ENCODE results near the gene CNTN4.

Gene CNTN4

DNA sequence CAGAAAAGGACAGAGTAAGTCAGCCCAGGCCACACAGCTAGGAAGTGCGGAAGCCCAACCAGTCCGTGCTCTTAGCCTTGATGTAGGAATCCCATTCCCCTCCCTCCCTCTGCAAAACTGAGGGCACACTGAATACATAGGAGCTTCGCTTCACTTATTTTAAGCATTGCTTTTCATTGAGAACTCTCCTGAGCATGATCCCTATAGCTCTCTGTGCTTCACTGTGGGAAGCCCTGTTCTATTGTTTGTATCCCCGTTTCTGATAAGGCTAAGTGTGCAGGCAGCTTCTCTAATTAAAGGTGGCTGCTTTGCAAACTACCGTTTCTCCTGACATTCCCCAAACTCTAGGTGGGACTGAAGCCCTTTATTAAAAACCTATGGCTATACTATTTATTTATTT is 981.6 kb downstream of the CNTN4 start:
- Histone ChIP-seq H3K27ac (ENCODE audit: insufficient read depth, low read depth, low read length, poor library complexity, severe bottlenecking) (no peak overlapping the region), H3K4me1 (ENCODE audit: control insufficient read depth, insufficient read depth, low read length) (peaks cover 7% of the 10 kb centered on the region), H3K9me3 (ENCODE audit: control insufficient read depth, low read length) (no peaks in the 10 kb centered on the region), H3K27me3 (ENCODE audit: control insufficient read depth, insufficient read depth, low read length, poor library complexity, severe bottlenecking) (no peaks in the 10 kb centered on the region), H3K36me3 (ENCODE audit: control insufficient read depth, insufficient read depth, low read length) (no peaks in the 10 kb centered on the region), H3K4me3 (ENCODE audit: insufficient read depth, low read depth, low read length) (no peak overlapping the region)
- 34% methylated on average over 4 to 5 of the region's 5 CpGs for WGBS, 2 experiments

- 93 to 95% methylated on average over 7 to 9 of the region's 9 CpGs for WGBS, 2 experiments
- Histone ChIP-seq H3K9me3 (ENCODE audit: control insufficient read depth, low read length) (no peaks in the 10 kb centered on the region), H3K36me3 (ENCODE audit: control insufficient read depth, insufficient read depth, low read length) (no peaks in the 10 kb centered on the region), H3K27ac (ENCODE audit: insufficient read depth, low read depth, low read length, poor library complexity, severe bottlenecking) (no peak overlapping the region), H3K27me3 (ENCODE audit: control insufficient read depth, insufficient read depth, low read length, poor library complexity, severe bottlenecking) (no peaks in the 10 kb centered on the region), H3K4me3 (ENCODE audit: insufficient read depth, low read depth, low read length) (no peak overlapping the region), H3K4me1 (ENCODE audit: control insufficient read depth, insufficient read depth, low read length) (peaks cover 7% of the 10 kb centered on the region)
These were observed 982.9 kb downstream of the CNTN4 start for GRCh38 chr3:3081381-3082233.

GRCh38 chr3:3082234-3082924 is 983.7 kb downstream of the CNTN4 start:
- 79 to 85% methylated on average over 2 of the region's 2 CpGs for WGBS, 2 experiments
- H3K27ac ChIP-seq (ENCODE audit: insufficient read depth, low read depth, low read length, poor library complexity, severe bottlenecking): no peak overlapping the region
- no peaks in the 10 kb centered on the region for H3K36me3 ChIP-seq (ENCODE audit: control insufficient read depth, insufficient read depth, low read length)
- H3K4me3 ChIP-seq (ENCODE audit: insufficient read depth, low read depth, low read length): no peak overlapping the region
- H3K27me3 ChIP-seq (ENCODE audit: control insufficient read depth, insufficient read depth, low read length, poor library complexity, severe bottlenecking): no peaks in the 10 kb centered on the region
- no peaks in the 10 kb centered on the region for H3K9me3 ChIP-seq (ENCODE audit: control insufficient read depth, low read length)
- H3K4me1 ChIP-seq (ENCODE audit: control insufficient read depth, insufficient read depth, low read length): peaks cover 7% of the 10 kb centered on the region

DNA sequence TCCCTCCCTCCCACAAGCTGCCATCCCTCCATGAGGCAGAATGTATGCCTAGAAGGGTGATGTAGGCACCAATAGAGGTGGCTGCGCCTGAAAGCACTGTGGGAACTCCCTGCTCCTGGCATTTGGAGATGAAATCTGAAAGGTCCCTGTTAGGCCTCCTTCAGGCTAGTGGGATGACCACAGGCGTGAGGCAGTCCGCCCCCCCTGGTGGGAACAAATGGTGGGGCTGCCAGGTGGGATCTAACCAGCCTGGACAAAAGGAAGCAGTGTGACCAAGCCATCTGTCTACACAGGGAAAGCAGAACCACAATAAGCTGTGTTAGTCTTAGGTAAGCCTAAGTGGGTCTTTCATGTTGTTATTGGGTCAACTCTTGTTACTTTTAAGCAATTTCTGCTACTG is 986.2 kb downstream of the CNTN4 start:
- no peaks in the 10 kb centered on the region for H3K36me3 ChIP-seq (ENCODE audit: control insufficient read depth, insufficient read depth, low read length)
- H3K4me3 ChIP-seq (ENCODE audit: insufficient read depth, low read depth, low read length): no peak overlapping the region
- 92 to 94% methylated on average over 3 of the region's 3 CpGs for WGBS, 2 experiments
- H3K4me1 ChIP-seq (ENCODE audit: control insufficient read depth, insufficient read depth, low read length): peaks cover 7% of the 10 kb centered on the region
- no peaks in the 10 kb centered on the region for H3K27me3 ChIP-seq (ENCODE audit: control insufficient read depth, insufficient read depth, low read length, poor library complexity, severe bottlenecking)
- no peak overlapping the region for H3K27ac ChIP-seq (ENCODE audit: insufficient read depth, low read depth, low read length, poor library complexity, severe bottlenecking)
- H3K9me3 ChIP-seq (ENCODE audit: control insufficient read depth, low read length): no peaks in the 10 kb centered on the region

DNA sequence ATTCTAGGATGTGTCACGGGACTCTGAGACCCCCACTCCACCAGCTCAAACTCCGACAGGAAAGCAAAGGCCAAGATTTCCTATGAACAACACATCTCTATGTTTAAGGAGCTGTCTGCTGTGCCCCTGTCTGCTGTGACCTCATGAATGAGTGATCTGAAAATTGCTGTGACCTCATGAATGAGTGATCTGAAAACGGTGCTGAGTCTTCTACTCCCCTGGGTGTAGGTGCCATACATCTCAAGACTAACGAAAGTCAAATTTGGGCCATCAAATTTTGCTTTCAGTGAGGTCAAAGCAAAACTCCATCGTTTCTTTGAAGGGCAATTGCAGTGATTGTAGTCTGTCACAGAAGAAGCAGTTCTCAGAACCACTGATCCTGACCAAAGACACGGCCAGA is 987.1 kb downstream of the CNTN4 start:
- Histone ChIP-seq H3K9me3 (ENCODE audit: control insufficient read depth, low read length) (no peaks in the 10 kb centered on the region), H3K36me3 (ENCODE audit: control insufficient read depth, insufficient read depth, low read length) (no peaks in the 10 kb centered on the region), H3K27me3 (ENCODE audit: control insufficient read depth, insufficient read depth, low read length, poor library complexity, severe bottlenecking) (no peaks in the 10 kb centered on the region), H3K4me3 (ENCODE audit: insufficient read depth, low read depth, low read length) (no peak overlapping the region), H3K4me1 (ENCODE audit: control insufficient read depth, insufficient read depth, low read length) (no peaks in the 10 kb centered on the region), H3K27ac (ENCODE audit: insufficient read depth, low read depth, low read length, poor library complexity, severe bottlenecking) (no peak overlapping the region)
- 94% methylated on average over 6 of the region's 6 CpGs for WGBS, 2 experiments

- Histone ChIP-seq H3K36me3 (ENCODE audit: control insufficient read depth, insufficient read depth, low read length) (no peaks in the 10 kb centered on the region), H3K4me3 (ENCODE audit: insufficient read depth, low read depth, low read length) (no peak overlapping the region), H3K4me1 (ENCODE audit: control insufficient read depth, insufficient read depth, low read length) (no peaks in the 10 kb centered on the region), H3K9me3 (ENCODE audit: control insufficient read depth, low read length) (no peaks in the 10 kb centered on the region), H3K27me3 (ENCODE audit: control insufficient read depth, insufficient read depth, low read length, poor library complexity, severe bottlenecking) (no peaks in the 10 kb centered on the region), H3K27ac (ENCODE audit: insufficient read depth, low read depth, low read length, poor library complexity, severe bottlenecking) (no peak overlapping the region)
- WGBS, 2 experiments: 90 to 92% methylated on average over 6 of the region's 6 CpGs
These were observed 987.6 kb downstream of the CNTN4 start for GRCh38 chr3:3086239-3086638.

DNA sequence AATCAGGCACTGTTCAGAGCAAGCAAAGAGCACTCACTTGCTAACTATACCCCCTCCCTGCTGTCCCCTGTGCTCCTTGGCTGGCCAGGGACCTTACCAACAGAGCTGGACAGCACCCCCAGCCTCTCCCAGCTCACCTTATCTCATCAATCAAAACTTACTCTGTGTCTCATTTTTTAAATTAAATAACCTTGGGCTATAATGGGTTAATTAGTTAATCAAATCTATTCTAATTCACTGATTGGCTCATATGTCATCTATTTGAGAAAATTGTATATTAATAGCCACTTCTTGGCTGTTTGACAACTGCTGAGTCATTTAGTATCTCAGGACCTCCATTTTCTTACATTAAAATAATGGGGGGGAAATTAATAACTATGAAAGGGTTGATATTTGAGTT is 988.6 kb downstream of the CNTN4 start:
- H3K27me3 ChIP-seq (ENCODE audit: control insufficient read depth, insufficient read depth, low read length, poor library complexity, severe bottlenecking): no peaks in the 10 kb centered on the region

DNA sequence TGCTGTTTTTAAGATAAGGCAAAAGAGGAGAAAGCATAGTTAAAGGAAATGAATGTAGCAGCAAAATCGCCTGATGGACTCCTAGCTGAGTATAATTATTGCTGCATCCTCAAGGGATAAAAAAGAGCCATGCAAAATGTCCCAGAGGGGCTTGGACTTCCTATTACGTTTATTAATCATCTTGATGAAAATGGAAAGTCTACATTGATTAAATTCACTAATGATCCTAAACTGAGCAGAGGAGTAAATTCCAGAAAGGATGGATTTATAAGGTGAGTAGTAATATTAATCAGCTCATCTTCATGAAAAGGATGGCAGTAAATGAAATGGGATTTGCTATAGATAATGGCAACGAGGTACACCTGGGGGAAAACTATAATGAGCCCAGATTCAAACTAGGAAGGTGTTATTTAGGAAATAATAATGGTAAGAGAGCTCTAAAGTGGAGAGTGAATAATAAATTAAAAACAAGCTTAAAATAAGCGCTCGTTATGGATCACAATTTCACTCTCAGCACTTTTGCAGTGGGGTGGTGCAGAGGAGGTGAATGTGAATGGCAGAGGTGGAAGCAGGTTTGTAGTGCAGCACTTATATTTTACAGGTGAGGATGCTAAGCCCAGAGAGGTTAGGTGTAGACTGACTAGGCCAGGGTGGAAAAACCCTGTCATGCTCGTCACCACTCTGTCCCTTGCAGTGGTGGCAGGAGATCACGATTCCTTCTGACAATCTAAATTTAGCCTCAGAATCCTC is 989.2 kb downstream of the CNTN4 start:
- H3K27ac ChIP-seq (ENCODE audit: insufficient read depth, low read depth, low read length, poor library complexity, severe bottlenecking): no peak overlapping the region
- H3K9me3 ChIP-seq (ENCODE audit: control insufficient read depth, low read length): no peaks in the 10 kb centered on the region
- H3K4me3 ChIP-seq (ENCODE audit: insufficient read depth, low read depth, low read length): no peak overlapping the region
- no peaks in the 10 kb centered on the region for H3K4me1 ChIP-seq (ENCODE audit: control insufficient read depth, insufficient read depth, low read length)
- H3K36me3 ChIP-seq (ENCODE audit: control insufficient read depth, insufficient read depth, low read length): no peaks in the 10 kb centered on the region
- 93 to 95% methylated on average over 7 of the region's 7 CpGs for WGBS, 2 experiments
- H3K27me3 ChIP-seq (ENCODE audit: control insufficient read depth, insufficient read depth, low read length, poor library complexity, severe bottlenecking): no peaks in the 10 kb centered on the region

More for the DNA sequence above, 988.6 kb downstream of the CNTN4 start:
- Histone ChIP-seq H3K36me3 (ENCODE audit: control insufficient read depth, insufficient read depth, low read length) (no peaks in the 10 kb centered on the region), H3K27ac (ENCODE audit: insufficient read depth, low read depth, low read length, poor library complexity, severe bottlenecking) (no peak overlapping the region), H3K4me1 (ENCODE audit: control insufficient read depth, insufficient read depth, low read length) (no peaks in the 10 kb centered on the region), H3K9me3 (ENCODE audit: control insufficient read depth, low read length) (no peaks in the 10 kb centered on the region), H3K4me3 (ENCODE audit: insufficient read depth, low read depth, low read length) (no peak overlapping the region)

GRCh38 chr3:3089017-3089416 is 990.4 kb downstream of the CNTN4 start:
- no peaks in the 10 kb centered on the region for H3K27me3 ChIP-seq (ENCODE audit: control insufficient read depth, insufficient read depth, low read length, poor library complexity, severe bottlenecking)
- H3K27ac ChIP-seq (ENCODE audit: insufficient read depth, low read depth, low read length, poor library complexity, severe bottlenecking): no peak overlapping the region
- H3K36me3 ChIP-seq (ENCODE audit: control insufficient read depth, insufficient read depth, low read length): no peaks in the 10 kb centered on the region
- WGBS, 2 experiments: 89 to 97% methylated on average over 4 of the region's 4 CpGs
- no peaks in the 10 kb centered on the region for H3K4me1 ChIP-seq (ENCODE audit: control insufficient read depth, insufficient read depth, low read length)
- no peaks in the 10 kb centered on the region for H3K9me3 ChIP-seq (ENCODE audit: control insufficient read depth, low read length)
- H3K4me3 ChIP-seq (ENCODE audit: insufficient read depth, low read depth, low read length): no peak overlapping the region

DNA sequence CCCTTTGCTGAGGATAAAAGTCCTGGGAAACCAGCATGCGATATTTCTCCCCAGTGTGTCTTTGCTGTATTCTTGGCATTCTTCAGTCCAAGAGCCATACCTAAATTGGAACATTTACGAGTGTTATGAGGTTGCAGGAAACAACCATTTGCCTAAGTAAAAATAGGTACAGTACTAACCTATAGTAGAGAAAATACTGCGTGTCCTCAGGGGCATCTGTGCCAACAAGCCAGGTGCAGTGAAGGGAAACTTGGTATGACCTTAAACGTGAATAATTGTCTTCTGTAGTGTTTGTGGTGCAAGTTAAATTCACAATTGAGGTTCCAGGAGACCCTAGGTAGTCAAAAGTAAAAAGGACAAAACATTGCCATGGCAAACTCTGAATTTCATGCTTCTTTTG is 999.3 kb downstream of the CNTN4 start:
- no peak overlapping the region for H3K27ac ChIP-seq (ENCODE audit: insufficient read depth, low read depth, low read length, poor library complexity, severe bottlenecking)
- no peaks in the 10 kb centered on the region for H3K36me3 ChIP-seq (ENCODE audit: control insufficient read depth, insufficient read depth, low read length)
- WGBS, 2 experiments: 86% methylated on average over 4 of the region's 4 CpGs

More for the DNA sequence above, 999.3 kb downstream of the CNTN4 start:
- Histone ChIP-seq H3K4me1 (ENCODE audit: control insufficient read depth, insufficient read depth, low read length) (no peaks in the 10 kb centered on the region), H3K27me3 (ENCODE audit: control insufficient read depth, insufficient read depth, low read length, poor library complexity, severe bottlenecking) (no peaks in the 10 kb centered on the region), H3K4me3 (ENCODE audit: insufficient read depth, low read depth, low read length) (no peak overlapping the region), H3K9me3 (ENCODE audit: control insufficient read depth, low read length) (no peaks in the 10 kb centered on the region)

Measured in ectodermal cell (in vitro differentiated cells).